Prostate gland (tissue), 2 donors: ENCODE measurements around the gene SLCO3A1.

Experiments used
- POLR2A ChIP-seq: fragments of 450-650 bp; IDR thresholded peaks from one replicate; pipeline ENCODE4 v1.6.1; 2016; ENCODE audit warnings: antibody characterized with exemption, mild to moderate bottlenecking
- POLR2AphosphoS5 ChIP-seq: sonication (generic); formaldehyde crosslinking; IDR thresholded peaks from one replicate; pipeline ENCODE4 v1.6.1; 2017; ENCODE audit warnings: antibody characterized with exemption
- TF ChIP-seq, protein P1 (sequence below), 4 experiments: fragments of 200-600 bp in 2 of 4; fragments of 450-650 bp in 2 of 4; sonication (generic) in 2 of 4; IDR thresholded peaks; 1 replicate in 3 of 4; 2 replicates in 1 of 4; pipeline ENCODE4 v1.5.1; 2016 to 2019; ENCODE audit warnings: antibody characterized with exemption in 4 of 4, mild to moderate bottlenecking in 2 of 4, moderate library complexity in 2 of 4

- no peak for TF ChIP-seq POLR2A
- TF ChIP-seq, protein P1, sequence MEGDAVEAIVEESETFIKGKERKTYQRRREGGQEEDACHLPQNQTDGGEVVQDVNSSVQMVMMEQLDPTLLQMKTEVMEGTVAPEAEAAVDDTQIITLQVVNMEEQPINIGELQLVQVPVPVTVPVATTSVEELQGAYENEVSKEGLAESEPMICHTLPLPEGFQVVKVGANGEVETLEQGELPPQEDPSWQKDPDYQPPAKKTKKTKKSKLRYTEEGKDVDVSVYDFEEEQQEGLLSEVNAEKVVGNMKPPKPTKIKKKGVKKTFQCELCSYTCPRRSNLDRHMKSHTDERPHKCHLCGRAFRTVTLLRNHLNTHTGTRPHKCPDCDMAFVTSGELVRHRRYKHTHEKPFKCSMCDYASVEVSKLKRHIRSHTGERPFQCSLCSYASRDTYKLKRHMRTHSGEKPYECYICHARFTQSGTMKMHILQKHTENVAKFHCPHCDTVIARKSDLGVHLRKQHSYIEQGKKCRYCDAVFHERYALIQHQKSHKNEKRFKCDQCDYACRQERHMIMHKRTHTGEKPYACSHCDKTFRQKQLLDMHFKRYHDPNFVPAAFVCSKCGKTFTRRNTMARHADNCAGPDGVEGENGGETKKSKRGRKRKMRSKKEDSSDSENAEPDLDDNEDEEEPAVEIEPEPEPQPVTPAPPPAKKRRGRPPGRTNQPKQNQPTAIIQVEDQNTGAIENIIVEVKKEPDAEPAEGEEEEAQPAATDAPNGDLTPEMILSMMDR (IDR thresholded peaks at IDR 0.05): no peak
- TF ChIP-seq POLR2AphosphoS5: no peak
These were observed 31.1 kb downstream of the SLCO3A1 start for GRCh38 chr15:91884606-91885005.
